NCI-H2081 treated with DMSO at 0.1 percent for 48 hours (cell line): ENCODE results near the gene DNAH10.

Experiments
- DNase-seq: peaks from one replicate; lab custom pipeline; 2025; lab: John Stamatoyannopoulos, UW

DNAH10 gene

GRCh38 chr12:123843912-123844748, 82.0 kb downstream of the DNAH10 start:
- no peak for DNase-seq

- DNase-seq = no peak
Observed at GRCh38 chr12:123845881-123846280, 83.8 kb downstream of the DNAH10 start.

- DNase-seq = no peak
Observed at GRCh38 chr12:123846340-123846739, 84.2 kb downstream of the DNAH10 start.

GRCh38 chr12:123847019-123847418, 84.9 kb downstream of the DNAH10 start:
- DNase-seq = no peak

GRCh38 chr12:123847876-123848275, 85.8 kb downstream of the DNAH10 start:
- no peak for DNase-seq

- no peak for DNase-seq
Observed at GRCh38 chr12:123849517-123849916, 87.4 kb downstream of the DNAH10 start.

- no peak for DNase-seq
Observed at GRCh38 chr12:123850246-123851134, 88.4 kb downstream of the DNAH10 start.

- no peak for DNase-seq
Observed at GRCh38 chr12:123853396-123854070, 91.4 kb downstream of the DNAH10 start.

GRCh38 chr12:123854232-123854631, 92.1 kb downstream of the DNAH10 start:
- no peak for DNase-seq

GRCh38 chr12:123854918-123855317, 92.8 kb downstream of the DNAH10 start:
- no peak for DNase-seq

GRCh38 chr12:123856681-123857080, 94.6 kb downstream of the DNAH10 start:
- no peak for DNase-seq

- no peak for DNase-seq
Observed at GRCh38 chr12:123858176-123858575, 96.1 kb downstream of the DNAH10 start.

- DNase-seq = no peak
Observed at GRCh38 chr12:123859035-123859434, 96.9 kb downstream of the DNAH10 start.

GRCh38 chr12:123860377-123860776, 98.3 kb downstream of the DNAH10 start:
- DNase-seq = no peak

- DNase-seq = no peak
Observed at GRCh38 chr12:123861392-123861791, 99.3 kb downstream of the DNAH10 start.

GRCh38 chr12:123867141-123867540, 105.0 kb downstream of the DNAH10 start:
- no peak for DNase-seq

GRCh38 chr12:123868791-123869190, 106.7 kb downstream of the DNAH10 start:
- DNase-seq = no peak

- no peak for DNase-seq
Observed at GRCh38 chr12:123873793-123874192, 111.7 kb downstream of the DNAH10 start.

GRCh38 chr12:123877968-123878367, 115.9 kb downstream of the DNAH10 start:
- DNase-seq = no peak

- no peak for DNase-seq
Observed at GRCh38 chr12:123879101-123879500, 117.0 kb downstream of the DNAH10 start.

GRCh38 chr12:123879691-123880090, 117.6 kb downstream of the DNAH10 start:
- no peak for DNase-seq

GRCh38 chr12:123882161-123882705, 120.1 kb downstream of the DNAH10 start:
- no peak for DNase-seq
